ENCODE measurements around the gene JUN.

JUN gene

DNA sequence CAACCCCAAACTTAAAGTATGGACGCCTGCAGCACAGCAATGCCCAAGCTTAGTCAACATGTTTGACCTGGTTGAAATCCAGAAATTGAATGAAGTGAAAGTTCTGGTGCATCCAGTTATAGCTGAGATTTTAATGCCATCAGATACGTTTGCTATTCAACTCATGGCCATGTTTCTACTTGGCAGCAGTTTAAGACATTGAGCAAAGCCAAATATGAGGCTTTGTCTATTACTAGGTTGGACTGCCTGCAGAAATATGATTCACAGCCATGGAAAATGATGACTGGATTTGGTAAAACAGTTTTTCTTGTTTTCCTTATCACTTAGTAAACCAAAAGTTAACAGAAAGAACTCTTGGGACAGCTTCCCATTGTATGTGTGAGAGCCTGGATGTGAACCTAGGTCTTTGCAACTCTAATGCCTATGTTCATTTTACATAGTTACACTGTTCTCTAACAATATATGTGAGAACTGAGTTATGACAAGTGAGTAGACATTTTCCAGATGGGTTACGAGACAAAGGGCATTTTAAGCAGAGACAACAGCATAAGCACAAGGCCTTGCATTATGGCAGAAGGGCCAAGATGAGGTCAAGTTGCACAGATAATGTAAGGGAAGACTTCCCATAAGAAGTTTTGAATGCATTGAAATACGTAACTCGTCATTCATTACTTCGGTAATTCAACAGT lies 51.6 kb downstream of the JUN start:
- H3K4me3 ChIP-seq (ENCODE audit: low read depth in 1 of 5, low read length in 5 of 5): no peak overlapping the region
- no peaks in the 10 kb centered on the region for H3K36me3 ChIP-seq (ENCODE audit: control insufficient read depth in 5 of 5, insufficient read depth in 5 of 5, low read length in 5 of 5)
- no peak overlapping the region for H3K9ac ChIP-seq (ENCODE audit: low read length in 5 of 5)
- H3K9me3 ChIP-seq (ENCODE audit: control insufficient read depth in 5 of 5, low read length in 5 of 5): no peaks in the 10 kb centered on the region
- H3K27ac ChIP-seq (ENCODE audit: low read depth, low read length): no peak overlapping the region
- no peaks in the 10 kb centered on the region for H3K27me3 ChIP-seq (ENCODE audit: control insufficient read depth in 5 of 5, insufficient read depth in 4 of 5, low read length in 5 of 5)
- peaks cover 0 to 3% (median 0%) of the 10 kb centered on the region in 5 donors for H3K4me1 ChIP-seq (ENCODE audit: control insufficient read depth in 5 of 5, insufficient read depth in 5 of 5, low read length in 5 of 5)

All from subcutaneous abdominal adipose tissue (tissue), 5 donors.